GM12874 (cell line): ENCODE data around the gene PDS5B.

Source experiments
- CTCF ChIP-seq: IDR thresholded peaks from 2 replicates; pipeline ENCODE4 v1.5.1; 2011; ENCODE audit warnings: low read depth, mild to moderate bottlenecking, control low read depth, low read length, moderate library complexity; ENCODE audit not compliant: insufficient read depth

PDS5B gene

GRCh38 chr13:32822771-32823170 lies 236.5 kb downstream of the PDS5B start:
- TF ChIP-seq CTCF = no peak

- no peak for TF ChIP-seq CTCF
Observed at GRCh38 chr13:32823597-32823996, 237.3 kb downstream of the PDS5B start.

- TF ChIP-seq CTCF = no peak
Observed at GRCh38 chr13:32824061-32824460, 237.8 kb downstream of the PDS5B start.

- TF ChIP-seq CTCF = no peak
Observed at GRCh38 chr13:32824675-32825074, 238.4 kb downstream of the PDS5B start.

- TF ChIP-seq CTCF = no peak
Observed at GRCh38 chr13:32825481-32825880, 239.2 kb downstream of the PDS5B start.
